Urinary bladder (tissue), 4 donors: ENCODE data around the gene IRF7. TPM values are rescaled to one million over a fixed set of nuclear protein-coding genes. Genes with fewer than 3 reads are reported as not detected.
"Not testable (repeated sequence)": the region's sequence is repeated elsewhere in the genome, so short reads cannot be mapped to it uniquely, and the experiment has no call there.

Experiments used
- DNase-seq: peaks from one replicate; pipeline ENCODE4 v3.0.0-alpha.2; 2015; ENCODE audit errors: extremely low spot score
- H3K27ac ChIP-seq: one replicate; pipeline ENCODE4 v1.5.1; 2013; ENCODE audit warnings: low read depth, mild to moderate bottlenecking, moderate library complexity
- H3K36me3 ChIP-seq: one replicate; pipeline ENCODE4 v1.6.1; 2013; ENCODE audit warnings: mild to moderate bottlenecking, moderate library complexity; ENCODE audit not compliant: insufficient read depth
- H3K4me1 ChIP-seq: one replicate; pipeline ENCODE4 v1.6.1; 2013; ENCODE audit warnings: mild to moderate bottlenecking, moderate library complexity; ENCODE audit not compliant: insufficient read depth
- H3K4me3 ChIP-seq: one replicate; pipeline ENCODE4 v1.5.1; 2013; ENCODE audit warnings: low read depth, low read length
- WGBS: extraction: QIAGEN DNeasy Blood & Tissue Kit; methylation state at CpG from one replicate; pipeline ENCODE4 v1.1.7; 2013; 5-methylcytosine and 5-hydroxymethylcytosine counted together
- polyA plus RNA-seq: library from polyadenylated mRNA; stranded (reverse); fragments of 200-250 nt; gene quantifications from one replicate; pipeline ENCODE4 v1.2.3, GENCODE V29; 2013
- total RNA-seq: library from RNA; depleted of rRNA; stranded (reverse); fragments of >200 nt; gene quantifications from one replicate; pipeline ENCODE4 v1.2.3, GENCODE V29; 2014
- donor health status: healthy with polysubstance abuse.
- donor health status: healthy.

IRF7 gene
- total and polyA plus RNA-seq, 2 donors, result 9.8 to 23.2 TPM

- DNase-seq, result no peak
- H3K36me3 ChIP-seq, result no peaks in the 10 kb centered on the region
- H3K4me3 ChIP-seq, result no peak overlapping the region
- no peak overlapping the region for H3K27ac ChIP-seq
- H3K4me1 ChIP-seq, result no peaks in the 10 kb centered on the region
- WGBS, result 93% methylated on average over 10 of the region's 10 CpGs
Observed at GRCh38 chr11:650482-650881, 34.7 kb upstream of the IRF7 start.

DNA sequence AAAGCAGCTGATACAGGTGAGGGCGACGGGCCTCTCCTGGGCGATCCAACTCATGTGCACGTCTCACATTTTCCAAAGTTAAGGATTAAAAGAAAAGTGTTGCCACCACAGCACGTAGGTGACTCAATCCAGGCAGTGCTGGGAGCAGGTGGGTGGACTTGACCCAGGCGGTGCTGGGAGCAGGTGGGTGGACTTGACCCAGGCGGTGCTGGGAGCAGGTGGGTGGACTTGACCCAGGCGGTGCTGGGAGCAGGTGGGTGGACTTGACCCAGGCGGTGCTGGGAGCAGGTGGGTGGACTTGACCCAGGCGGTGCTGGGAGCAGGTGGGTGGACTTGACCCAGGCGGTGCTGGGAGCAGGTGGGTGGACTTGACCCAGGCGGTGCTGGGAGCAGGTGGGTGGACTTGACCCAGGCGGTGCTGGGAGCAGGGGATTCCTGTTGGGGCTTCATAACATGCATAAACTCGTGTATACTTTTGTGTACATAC lies 32.0 kb upstream of the IRF7 start:
- H3K4me1 ChIP-seq, H3K4me3 ChIP-seq, H3K27ac ChIP-seq, DNase-seq, H3K36me3 ChIP-seq: not testable (repeated sequence)
- WGBS, result 95% methylated on average over 10 of the region's 14 CpGs

GRCh38 chr11:646214-646613 lies 30.5 kb upstream of the IRF7 start:
- H3K36me3 ChIP-seq, result no peaks in the 10 kb centered on the region
- WGBS, result 90% methylated on average over 14 of the region's 14 CpGs
- H3K27ac ChIP-seq, result no peak overlapping the region

DNA sequence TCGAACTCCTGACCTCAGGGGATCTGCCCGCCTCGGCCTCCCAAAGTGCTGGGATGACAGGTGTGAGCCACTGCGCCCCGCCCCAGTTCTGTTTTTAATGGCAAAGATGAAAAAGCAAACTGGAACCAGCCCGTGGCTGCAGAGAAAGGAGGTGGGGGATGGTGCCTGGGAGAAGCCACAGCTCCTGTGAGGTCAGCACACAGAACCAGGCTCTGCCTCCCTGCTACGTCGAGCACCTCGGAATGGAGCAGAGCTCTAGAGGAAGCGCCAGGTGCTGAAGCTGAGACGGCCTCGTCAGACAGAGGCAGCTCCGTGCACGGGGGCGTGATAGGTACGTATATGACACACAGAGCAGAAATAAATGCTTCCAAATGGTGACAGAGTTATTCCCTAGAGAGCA lies 29.8 kb upstream of the IRF7 start:
- H3K4me3 ChIP-seq, result no peak overlapping the region
- no peaks in the 10 kb centered on the region for H3K36me3 ChIP-seq
- 87% methylated on average over 16 of the region's 16 CpGs for WGBS
- no peak for DNase-seq
- H3K4me1 ChIP-seq, result no peaks in the 10 kb centered on the region
- no peak overlapping the region for H3K27ac ChIP-seq

More at GRCh38 chr11:646214-646613, 30.5 kb upstream of the IRF7 start:
- no peaks in the 10 kb centered on the region for H3K4me1 ChIP-seq
- no peak for DNase-seq
- H3K4me3 ChIP-seq, result no peak overlapping the region

- no peak for DNase-seq
- H3K27ac ChIP-seq, result no peak overlapping the region
- peaks cover 4% of the 10 kb centered on the region for H3K4me1 ChIP-seq
- H3K36me3 ChIP-seq, result no peaks in the 10 kb centered on the region
- H3K4me3 ChIP-seq, result no peak overlapping the region
- 84% methylated on average over 50 of the region's 50 CpGs for WGBS
Observed at GRCh38 chr11:643849-644738, 28.3 kb upstream of the IRF7 start.

DNA sequence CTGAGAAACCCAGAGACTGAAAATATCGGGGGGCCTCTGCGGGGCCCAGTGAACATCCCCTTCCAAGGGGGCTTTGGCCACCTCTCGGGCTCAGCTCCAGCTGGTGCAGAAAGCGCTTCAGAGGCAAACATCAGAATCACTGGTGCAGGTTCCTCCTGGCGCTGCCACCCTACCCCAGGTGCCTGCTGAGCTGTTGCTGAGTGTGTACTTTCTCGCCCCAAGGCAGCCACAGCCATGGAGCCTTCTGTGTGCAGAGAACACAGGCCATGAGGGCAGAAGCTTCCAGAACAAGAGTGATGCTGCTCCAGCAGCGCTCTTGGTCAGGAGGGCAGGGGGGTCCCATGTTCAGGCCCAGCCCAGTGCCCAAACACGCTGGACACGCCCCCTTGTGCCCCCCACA lies 27.6 kb upstream of the IRF7 start:
- no peak for DNase-seq
- 91% methylated on average over 9 of the region's 9 CpGs for WGBS
- no peak overlapping the region for H3K4me3 ChIP-seq
- H3K4me1 ChIP-seq, result peaks cover 4% of the 10 kb centered on the region
- no peaks in the 10 kb centered on the region for H3K36me3 ChIP-seq
- no peak overlapping the region for H3K27ac ChIP-seq

DNA sequence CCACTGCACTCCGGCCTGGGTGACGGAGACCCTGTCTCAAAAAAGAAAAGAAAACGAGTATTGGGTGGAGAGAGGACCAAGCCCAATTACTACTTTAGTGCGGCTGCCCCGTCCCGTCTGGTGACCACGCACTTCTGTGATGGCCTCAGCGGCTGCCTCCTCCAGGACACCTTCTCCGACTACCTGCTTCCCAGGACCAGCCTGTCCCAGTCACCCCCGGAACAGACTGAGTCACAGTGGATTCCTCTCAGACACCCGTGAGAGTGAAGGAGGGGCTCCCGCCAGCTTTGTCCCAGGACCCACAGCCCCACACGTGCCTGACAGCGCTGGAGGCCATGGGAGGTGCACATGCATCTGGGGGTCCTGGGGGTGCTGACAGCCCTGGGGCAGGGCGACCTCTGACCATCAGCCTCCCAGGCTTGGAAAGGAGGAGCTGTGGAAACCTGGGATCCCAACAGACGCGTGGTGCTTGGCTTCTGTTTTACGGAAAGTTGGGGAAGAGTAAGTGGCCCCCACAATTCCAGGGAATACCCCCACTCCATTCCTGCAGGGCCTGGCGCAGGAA lies 26.1 kb upstream of the IRF7 start:
- WGBS, result 92% methylated on average over 19 of the region's 19 CpGs
- Histone ChIP-seq H3K27ac (no peak overlapping the region), H3K4me3 (no peak overlapping the region), H3K4me1 (peaks cover 4% of the 10 kb centered on the region), H3K36me3 (no peaks in the 10 kb centered on the region)
- DNase-seq, result no peak

DNA sequence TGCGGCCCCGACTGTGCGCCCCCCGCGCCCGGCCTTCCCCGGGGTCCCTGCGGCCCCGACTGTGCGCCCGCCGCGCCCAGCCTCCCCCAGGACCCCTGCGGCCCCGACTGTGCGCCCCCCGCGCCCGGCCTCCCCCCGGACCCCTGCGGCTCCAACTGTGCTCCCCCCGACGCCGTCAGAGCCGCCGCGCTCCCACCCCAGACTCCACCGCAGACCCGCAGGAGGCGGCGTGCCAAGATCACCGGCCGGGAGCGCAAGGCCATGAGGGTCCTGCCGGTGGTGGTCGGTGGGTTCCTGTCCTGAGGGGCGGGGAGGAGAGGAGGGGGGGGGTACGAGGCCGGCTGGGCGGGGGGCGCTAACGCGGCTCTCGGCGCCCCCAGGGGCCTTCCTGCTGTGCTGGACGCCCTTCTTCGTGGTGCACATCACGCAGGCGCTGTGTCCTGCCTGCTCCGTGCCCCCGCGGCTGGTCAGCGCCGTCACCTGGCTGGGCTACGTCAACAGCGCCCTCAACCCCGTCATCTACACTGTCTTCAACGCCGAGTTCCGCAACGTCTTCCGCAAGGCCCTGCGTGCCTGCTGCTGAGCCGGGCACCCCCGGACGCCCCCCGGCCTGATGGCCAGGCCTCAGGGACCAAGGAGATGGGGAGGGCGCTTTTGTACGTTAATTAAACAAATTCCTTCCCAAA lies 24.4 kb upstream of the IRF7 start:
- Histone ChIP-seq H3K36me3 (no peaks in the 10 kb centered on the region), H3K4me1 (peaks cover 4% of the 10 kb centered on the region), H3K27ac (no peak overlapping the region), H3K4me3 (no peak overlapping the region)
- WGBS, result 35% methylated on average over 69 of the region's 69 CpGs
- no peak for DNase-seq

GRCh38 chr11:639332-639955 lies 23.7 kb upstream of the IRF7 start:
- peaks cover 4% of the 10 kb centered on the region for H3K4me1 ChIP-seq
- DNase-seq, result no peak
- H3K4me3 ChIP-seq, result no peak overlapping the region
- 8% methylated on average over 80 of the region's 80 CpGs for WGBS
- H3K36me3 ChIP-seq, result no peaks in the 10 kb centered on the region
- no peak overlapping the region for H3K27ac ChIP-seq

- DNase-seq, result no peak
Observed at GRCh38 chr11:638631-639331, 23.0 kb upstream of the IRF7 start.

GRCh38 chr11:637593-638521 lies 22.1 kb upstream of the IRF7 start:
- H3K4me1 ChIP-seq, result peaks cover 4% of the 10 kb centered on the region
- H3K27ac ChIP-seq, result no peak overlapping the region
- H3K4me3 ChIP-seq, result peak overlapping the region; percentile 30
- DNase-seq, result no peak
- 33% methylated on average over 55 of the region's 55 CpGs for WGBS
- H3K36me3 ChIP-seq, result no peaks in the 10 kb centered on the region

More at GRCh38 chr11:638631-639331, 23.0 kb upstream of the IRF7 start:
- WGBS, result 57% methylated on average over 28 of the region's 28 CpGs
- H3K36me3 ChIP-seq, result no peaks in the 10 kb centered on the region
- peaks cover 4% of the 10 kb centered on the region for H3K4me1 ChIP-seq
- no peak overlapping the region for H3K4me3 ChIP-seq
- no peak overlapping the region for H3K27ac ChIP-seq

- no peak overlapping the region for H3K27ac ChIP-seq
- no peaks in the 10 kb centered on the region for H3K36me3 ChIP-seq
- 2% methylated on average over 34 of the region's 34 CpGs for WGBS
- DNase-seq, result no peak
- peak overlapping the region; percentile 30 for H3K4me3 ChIP-seq
- H3K4me1 ChIP-seq, result peaks cover 6% of the 10 kb centered on the region
Observed at GRCh38 chr11:637333-637592, 21.5 kb upstream of the IRF7 start.
